Inflammatory macrophage treated with lipopolysaccharide for 1 hour (primary cell): ENCODE measurements around the gene RUBCN.

Source experiments
- DNase-seq, 2 donors: peaks; one replicate each; pipeline ENCODE4 v3.0.0-alpha.2; 2020 to 2022

The RUBCN gene

GRCh38 chr3:197736491-197737318 is at the start of gene RUBCN:
Gene RUBCN, minus strand, starts transcription at chr3:197736904. Its CDS starts 185 bp downstream, at chr3:197736719.
- DNase-seq, result peak; percentile 95 to 96

DNA sequence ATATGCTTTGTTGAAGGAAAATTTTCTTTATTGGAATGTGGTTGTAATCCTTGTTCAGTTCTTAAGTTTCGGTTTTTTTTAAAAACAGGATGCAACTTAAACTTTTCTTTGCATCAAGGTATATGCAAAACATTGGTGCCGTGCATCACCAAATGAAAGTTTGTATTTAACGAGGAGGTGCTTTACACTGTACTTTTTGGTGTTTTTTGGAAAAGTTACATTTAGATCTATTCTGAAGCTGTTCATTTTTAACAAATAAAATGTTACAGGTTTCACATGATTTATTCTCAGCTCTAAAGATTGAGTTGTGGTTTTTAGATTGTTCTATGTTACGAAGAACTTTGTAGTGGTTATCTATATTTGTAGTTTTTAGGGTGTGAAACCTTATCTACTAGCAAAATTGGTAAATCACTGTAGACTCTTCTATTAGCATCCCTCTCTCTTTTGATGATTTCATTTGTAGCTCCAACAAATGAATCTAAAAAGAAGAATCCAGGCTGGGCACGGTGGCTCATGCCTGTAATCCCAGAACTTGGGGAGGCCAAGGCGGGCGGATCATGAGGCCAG is 47.4 kb upstream of the RUBCN start:
- no peak for DNase-seq

DNA sequence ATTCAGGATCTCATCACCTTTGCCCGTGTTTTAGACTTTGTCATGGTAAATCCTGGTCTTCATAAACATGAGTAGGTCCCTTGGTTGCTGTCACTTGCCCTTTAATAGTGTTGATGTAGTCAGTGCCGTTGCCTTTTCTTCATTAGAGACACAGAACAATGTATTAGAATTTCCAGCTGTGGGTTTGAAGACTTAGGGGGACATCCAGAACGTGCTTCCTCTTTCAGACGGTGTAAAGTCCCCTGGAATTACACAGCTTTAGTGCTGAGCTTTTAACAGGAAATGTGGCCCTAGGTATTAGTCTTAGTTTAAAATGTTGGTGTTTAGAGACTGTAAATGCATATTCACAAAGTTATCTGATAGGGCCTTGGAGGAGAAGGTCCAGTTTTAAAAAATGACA is 45.5 kb upstream of the RUBCN start:
- peak; percentile 47 to 77 for DNase-seq

- no peak for DNase-seq
These were observed 38.6 kb upstream of the RUBCN start for GRCh38 chr3:197775317-197775716.

- DNase-seq, result no peak
These were observed 25.1 kb upstream of the RUBCN start for GRCh38 chr3:197761784-197762183.

- DNase-seq, result no peak
These were observed 21.8 kb upstream of the RUBCN start for GRCh38 chr3:197758512-197758911.

DNA sequence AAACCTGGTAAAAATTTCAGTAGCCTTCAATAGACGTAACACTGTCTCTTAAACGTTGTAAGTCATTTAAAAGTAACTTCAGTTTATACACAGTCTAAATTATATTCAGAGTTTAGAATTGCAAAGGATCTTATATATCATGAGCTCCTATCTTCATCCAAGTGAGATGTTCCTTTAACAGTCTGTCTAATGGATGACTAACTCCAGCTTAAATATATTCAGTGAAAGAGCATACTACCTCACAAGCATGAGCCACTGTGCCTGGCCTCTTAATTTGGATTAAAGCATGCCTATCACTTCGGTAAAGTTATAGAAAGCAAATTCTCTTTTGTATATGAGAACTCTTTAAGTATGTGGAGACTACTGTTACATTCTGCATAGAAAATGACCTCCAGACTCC is 20.0 kb upstream of the RUBCN start:
- no peak for DNase-seq

DNA sequence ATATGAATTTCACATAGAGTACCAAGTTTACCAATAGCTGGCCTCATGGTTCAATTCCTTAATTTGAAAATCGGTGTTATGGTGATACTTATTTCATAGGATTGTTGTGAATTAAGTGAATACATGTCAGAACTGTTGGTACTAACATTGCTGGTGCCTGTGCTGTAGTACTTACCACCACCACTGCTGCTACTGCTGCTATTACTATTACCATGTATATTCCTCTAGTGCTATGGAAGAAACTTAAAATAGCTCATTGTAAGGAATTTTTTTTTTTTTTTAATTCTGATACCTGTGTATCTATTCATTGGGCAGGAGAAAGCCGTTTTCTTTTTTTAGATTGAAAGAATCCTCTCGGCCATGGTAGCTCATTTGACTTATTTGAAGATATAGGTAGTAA is 16.6 kb upstream of the RUBCN start:
- DNase-seq, result peak in 1 of 2 donors; percentile 5

GRCh38 chr3:197752107-197752506 is 15.4 kb upstream of the RUBCN start:
- no peak for DNase-seq

DNA sequence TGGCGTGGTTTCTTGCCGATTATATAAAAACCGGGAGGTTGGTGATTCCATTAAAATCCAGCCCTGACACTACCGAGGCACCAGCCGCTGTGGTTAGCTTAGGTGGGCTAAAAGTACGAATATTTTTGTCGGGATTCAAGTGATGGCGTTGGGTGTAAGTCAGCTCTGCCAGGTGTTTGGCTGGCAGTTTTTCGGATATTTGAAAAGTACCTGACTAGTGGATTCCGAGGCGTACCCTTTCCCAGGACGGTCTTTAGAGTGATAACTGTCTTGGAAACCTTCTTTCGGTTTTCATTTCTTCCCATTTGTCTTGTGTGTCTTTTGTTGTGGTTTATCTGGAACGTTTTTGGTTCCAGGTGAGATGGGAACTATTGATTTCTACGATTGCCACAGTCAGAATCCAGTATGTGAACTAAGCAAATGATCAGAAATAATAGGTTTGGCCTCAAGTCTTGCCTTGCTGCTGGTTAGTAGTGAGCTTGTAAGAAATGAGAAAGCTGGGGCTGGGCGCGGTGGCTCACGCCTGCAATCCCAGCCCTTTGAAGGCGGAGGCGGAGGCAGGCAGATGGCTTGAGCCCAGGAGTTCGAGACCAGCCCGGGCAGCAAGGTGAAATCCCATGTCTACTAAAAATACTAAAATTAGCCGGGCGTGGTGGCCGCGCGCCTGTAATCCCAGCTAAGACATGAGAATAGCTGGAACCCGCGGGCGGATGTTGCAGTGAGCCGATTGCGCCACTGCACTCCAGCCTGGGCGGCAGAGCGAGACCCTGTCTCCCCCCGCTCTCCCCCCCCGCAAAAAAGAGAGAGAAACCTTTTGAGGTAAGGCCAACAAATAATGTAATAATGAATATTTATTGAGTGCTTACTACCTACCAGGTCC is 14.4 kb upstream of the RUBCN start:
- DNase-seq, result peak; percentile 46 to 49

- DNase-seq, result peak; percentile 69 to 74
These were observed 13.7 kb upstream of the RUBCN start for GRCh38 chr3:197750396-197750831.

DNA sequence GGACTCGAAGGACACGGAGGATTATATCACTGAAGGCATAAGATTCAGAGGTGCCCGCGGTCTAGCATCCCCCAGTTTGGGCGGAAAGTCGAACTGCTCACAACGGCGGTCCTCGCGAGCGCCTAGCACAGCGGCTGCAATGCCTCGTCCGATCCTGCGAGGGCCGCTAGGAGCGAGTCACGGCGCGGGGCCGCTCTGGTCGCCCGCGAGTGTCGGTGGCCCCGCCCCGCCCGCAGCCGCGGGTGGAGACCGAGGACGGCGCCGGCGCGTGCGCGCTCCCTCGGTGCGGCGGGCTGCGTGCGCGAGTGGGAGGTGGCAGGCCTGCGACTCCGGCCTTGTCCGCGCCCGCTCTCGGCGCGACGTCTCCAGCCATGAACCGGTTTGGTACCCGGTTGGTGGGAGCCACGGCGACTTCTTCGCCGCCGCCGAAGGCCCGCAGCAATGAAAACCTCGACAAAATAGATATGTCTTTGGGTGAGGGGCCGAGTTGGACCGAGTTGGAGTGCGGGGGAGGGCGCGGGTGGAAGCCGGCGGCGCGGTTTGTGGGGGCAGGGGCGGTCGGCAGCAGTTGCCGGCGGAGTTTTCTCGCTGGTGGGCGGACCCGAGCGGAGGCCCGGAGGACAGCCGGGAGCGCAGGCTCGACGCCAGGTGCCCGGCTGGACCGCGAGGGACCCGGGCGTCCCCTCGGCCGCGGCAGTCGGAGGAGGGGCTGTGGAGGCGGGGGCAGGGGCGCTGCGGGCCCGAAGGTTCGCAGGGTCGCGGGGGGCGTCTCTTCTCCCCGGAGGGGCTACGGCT is 13.1 kb upstream of the RUBCN start, which contains the start of gene FYTTD1:
TSS of gene FYTTD1 (plus strand) at position 283 of the 795 bp plus-strand sequence. CDS start at position 372, 89 bp downstream.
- peak; percentile 87 to 88 for DNase-seq

- no peak for DNase-seq
These were observed 12.6 kb upstream of the RUBCN start for GRCh38 chr3:197749315-197749600.

- peak; percentile 52 to 70 for DNase-seq
These were observed 12.1 kb upstream of the RUBCN start for GRCh38 chr3:197748597-197749314.

DNA sequence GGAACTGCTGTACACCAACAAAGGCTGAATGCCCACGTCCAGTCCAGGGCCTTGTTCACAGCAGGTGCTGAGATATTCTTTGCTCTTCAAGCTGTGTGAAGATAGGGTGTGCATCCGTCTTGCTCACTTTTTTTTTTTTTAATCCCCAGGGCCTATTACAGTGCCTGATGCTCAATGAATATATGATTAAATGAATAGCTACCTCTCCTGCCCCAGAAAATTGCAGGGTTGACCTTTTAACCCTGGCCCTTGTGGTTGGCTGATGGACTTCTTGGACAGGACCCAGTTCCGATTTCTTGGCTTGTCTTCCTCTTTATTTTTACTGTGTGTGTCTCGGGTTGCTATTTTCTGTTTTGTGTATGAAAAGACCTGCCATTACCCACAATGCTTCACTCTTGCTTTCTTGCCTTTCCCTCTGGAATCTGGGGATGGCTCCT is 10.1 kb upstream of the RUBCN start:
- peak; percentile 67 to 75 for DNase-seq

- no peak for DNase-seq
These were observed 9.5 kb upstream of the RUBCN start for GRCh38 chr3:197746209-197746608.

GRCh38 chr3:197742787-197743186 is 6.1 kb upstream of the RUBCN start:
- no peak for DNase-seq

DNA sequence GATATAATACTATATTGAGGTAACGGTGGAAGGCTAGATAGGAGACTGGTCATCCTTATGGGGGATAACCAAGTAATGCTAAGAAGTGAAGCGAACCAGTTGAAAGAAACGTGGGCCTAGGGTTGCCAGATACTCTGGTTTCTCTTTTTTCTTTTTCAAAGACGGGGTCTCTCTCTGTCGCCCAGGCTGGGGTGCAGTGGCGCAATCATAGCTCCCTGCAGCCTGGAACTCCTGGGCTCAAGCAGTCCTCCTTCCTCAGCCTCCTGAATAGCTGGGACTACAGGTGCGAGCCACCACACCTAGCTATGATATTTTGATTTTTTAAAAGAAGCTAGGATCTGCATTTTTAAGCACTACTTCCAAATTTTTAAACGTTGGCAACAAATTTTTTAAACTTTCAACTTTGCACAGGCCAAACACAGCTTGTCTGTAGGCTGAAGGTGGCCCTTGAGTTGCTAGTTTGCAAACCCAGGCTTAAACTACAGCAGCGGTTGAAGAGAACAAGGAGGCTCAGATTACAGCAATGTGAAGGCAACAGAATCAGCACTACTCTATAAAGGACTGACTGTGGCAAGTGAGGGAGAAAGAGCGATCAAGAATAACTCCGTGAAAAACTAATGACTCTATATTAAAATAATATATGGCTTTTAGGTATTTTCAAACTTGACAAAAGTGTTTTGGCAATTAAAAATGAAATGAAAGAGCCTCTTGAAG is 1.2 kb upstream of the RUBCN start:
- no peak for DNase-seq

GRCh38 chr3:197737319-197737649 is 580 bp upstream of the RUBCN start:
- no peak for DNase-seq

DNA sequence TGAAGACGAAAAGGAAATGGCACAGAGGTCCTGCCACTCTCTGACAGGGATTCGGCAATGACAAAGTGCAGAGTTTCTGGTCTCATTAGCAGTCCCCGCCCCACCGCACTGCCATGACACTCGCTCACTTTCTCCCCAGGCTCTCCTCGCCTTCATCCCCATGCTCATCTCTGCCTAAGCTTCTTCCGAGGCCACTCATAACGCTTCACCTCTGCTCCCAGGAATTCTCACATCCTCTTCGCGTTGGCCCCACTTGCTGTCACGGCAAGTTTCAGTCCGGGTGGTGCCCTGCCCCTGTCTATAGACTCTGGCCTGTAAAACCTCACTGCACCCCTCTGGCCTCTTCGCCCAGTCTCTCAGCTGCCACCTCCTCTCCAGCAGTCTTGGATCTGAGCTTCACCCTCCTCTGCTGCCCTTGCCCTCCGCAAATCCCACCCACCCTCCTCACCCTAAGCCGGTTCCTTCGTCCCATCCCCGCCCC is 654 bp downstream of the RUBCN start:
- DNase-seq, result peak in 1 of 2 donors; percentile 43

GRCh38 chr3:197734667-197735318 is 1.9 kb downstream of the RUBCN start:
- peak; percentile 73 to 83 for DNase-seq
